IMR-90 (cell line): Measurements from ENCODE around the gene MGAT4D. TPM values are rescaled to one million over a fixed set of nuclear protein-coding genes. Genes with fewer than 3 reads are reported as not detected.

Source experiments
- ATAC-seq: fragments of 200-7000 bp; cut with Tn5 transposase; 2 replicates; pipeline ENCODE4 v1.9.1; 2020; ENCODE audit warnings: low read depth, mild to moderate bottlenecking, moderate library complexity
- BruUV-seq: library from RNA; stranded (reverse); fragments of 400-500 nt; replicated peaks from 2 replicates; lab custom pipeline; 2021; lab: Mats Ljungman, UMichigan
- CTCF ChIA-PET: fragments of 300-600 bp; formaldehyde crosslinking; extraction: SDS; loops from one replicate; lab custom pipeline; 2021; ENCODE audit warnings: antibody characterized with exemption; lab: Yijun Ruan, JAX
- POLR2A ChIA-PET: fragments of 300-600 bp; sonication (Branson Sonifier 250); formaldehyde crosslinking; loops from one replicate; lab custom pipeline; 2022; ENCODE audit warnings: antibody characterized with exemption; ENCODE audit not compliant: unreplicated experiment; lab: Charles Lee
- DNase-seq: peaks from one replicate; pipeline ENCODE4 v3.0.0; 2013
- H2AFZ ChIP-seq: replicated peaks from 2 replicates; pipeline ENCODE3; 2013; ENCODE audit warnings: low read length, mild to moderate bottlenecking; ENCODE audit not compliant: poor library complexity
- H2AK5ac ChIP-seq: 2 replicates; pipeline ENCODE4 v1.6.1; 2013; ENCODE audit warnings: low read depth, low read length, inconsistent platforms
- H2AK9ac ChIP-seq: replicated peaks from 2 replicates; pipeline ENCODE3; 2013; ENCODE audit warnings: mild to moderate bottlenecking, low read depth, low read length, moderate library complexity; ENCODE audit not compliant: poor library complexity
- H2BK120ac ChIP-seq: 2 replicates; pipeline ENCODE4 v1.6.1; 2013; ENCODE audit warnings: low read depth, low read length, inconsistent platforms
- H2BK15ac ChIP-seq: 3 replicates; pipeline ENCODE4 v1.6.1; 2013; ENCODE audit warnings: low read depth, low read length, inconsistent platforms
- H2BK20ac ChIP-seq: 2 replicates; pipeline ENCODE4 v1.6.1; 2013; ENCODE audit warnings: low read depth, mild to moderate bottlenecking, inconsistent platforms, low read length, moderate library complexity
- H2BK5ac ChIP-seq: 2 replicates; pipeline ENCODE4 v1.6.1; 2013; ENCODE audit warnings: mild to moderate bottlenecking, low read depth, low read length, inconsistent platforms; ENCODE audit not compliant: poor library complexity, severe bottlenecking
- H3K14ac ChIP-seq: replicated peaks from 2 replicates; pipeline ENCODE4 v1.6.1; 2013; ENCODE audit warnings: low read depth, low read length, inconsistent platforms
- H3K18ac ChIP-seq: 2 replicates; pipeline ENCODE4 v1.6.1; 2013; ENCODE audit warnings: low read depth, low read length, control low read depth
- H3K23ac ChIP-seq: 2 replicates; pipeline ENCODE4 v1.6.1; 2013; ENCODE audit warnings: low read depth, low read length, inconsistent platforms
- H3K27ac ChIP-seq: 2 replicates; pipeline ENCODE4 v1.5.1; 2013; ENCODE audit warnings: mild to moderate bottlenecking, control low read depth, low read length; ENCODE audit not compliant: insufficient read depth
- H3K27me3 ChIP-seq: 2 replicates; pipeline ENCODE4 v1.6.1; 2013; ENCODE audit warnings: low read length; ENCODE audit not compliant: control insufficient read depth, insufficient read depth
- H3K36me3 ChIP-seq: 2 replicates; pipeline ENCODE4 v1.6.1; 2013; ENCODE audit warnings: low read length, mixed read lengths; ENCODE audit not compliant: control insufficient read depth, insufficient read depth
- H3K4ac ChIP-seq: 2 replicates; pipeline ENCODE4 v1.6.1; 2013; ENCODE audit warnings: low read depth, low read length, inconsistent platforms
- H3K4me1 ChIP-seq: 2 replicates; pipeline ENCODE4 v1.6.1; 2013; ENCODE audit warnings: low read length, mixed read lengths; ENCODE audit not compliant: control insufficient read depth, insufficient read depth
- H3K4me2 ChIP-seq: 2 replicates; pipeline ENCODE4 v1.6.1; 2013; ENCODE audit warnings: low read depth, mild to moderate bottlenecking, control low read depth, low read length, moderate library complexity
- H3K4me3 ChIP-seq: 2 replicates; pipeline ENCODE4 v1.5.1; 2013; ENCODE audit warnings: low read depth, mild to moderate bottlenecking, control low read depth, low read length, moderate library complexity; ENCODE audit not compliant: insufficient read depth
- H3K56ac ChIP-seq: 2 replicates; pipeline ENCODE4 v1.6.1; 2013; ENCODE audit warnings: low read length, inconsistent platforms; ENCODE audit not compliant: insufficient read depth; ENCODE audit errors: extremely low read depth
- H3K79me1 ChIP-seq, 2 experiments: 2 replicates each; pipeline ENCODE4 v1.6.1; 2013; ENCODE audit warnings: low read length in 2 of 2, inconsistent platforms in 1 of 2, low read depth in 1 of 2
- H3K9ac ChIP-seq: 2 replicates; pipeline ENCODE4 v1.6.1; 2013; ENCODE audit warnings: low read depth, low read length, control low read depth
- H3K9me1 ChIP-seq: 2 replicates; pipeline ENCODE4 v1.6.1; 2013; ENCODE audit warnings: low read length, inconsistent platforms; ENCODE audit not compliant: insufficient read depth
- H3K9me3 ChIP-seq: 2 replicates; pipeline ENCODE4 v1.6.1; 2013; ENCODE audit warnings: low read length; ENCODE audit not compliant: control insufficient read depth, insufficient read depth
- H4K20me1 ChIP-seq: 2 replicates; pipeline ENCODE4 v1.6.1; 2013; ENCODE audit warnings: low read length, inconsistent platforms; ENCODE audit not compliant: insufficient read depth
- H4K5ac ChIP-seq: 2 replicates; pipeline ENCODE4 v1.6.1; 2013; ENCODE audit warnings: mild to moderate bottlenecking, low read depth, low read length, control low read depth
- H4K8ac ChIP-seq, 2 experiments: 2 replicates each; pipeline ENCODE4 v1.6.1; 2013; ENCODE audit warnings: low read depth in 2 of 2, low read length in 2 of 2, control low read depth in 1 of 2, inconsistent platforms in 1 of 2
- H4K91ac ChIP-seq: 2 replicates; pipeline ENCODE4 v1.6.1; 2013; ENCODE audit warnings: low read depth, low read length, inconsistent platforms; ENCODE audit not compliant: insufficient read depth
- BHLHE40 ChIP-seq: fragments of 150-350 bp; IDR thresholded peaks from 2 replicates; pipeline ENCODE4 v1.6.1; 2016; ENCODE audit warnings: mild to moderate bottlenecking, low read depth, low read length
- FOS ChIP-seq: fragments of 150-350 bp; IDR thresholded peaks from 2 replicates; pipeline ENCODE4 v1.6.1; 2016; ENCODE audit warnings: low read depth, low read length
- MAFK ChIP-seq: IDR thresholded peaks from 2 replicates; pipeline ENCODE4 v1.6.1; 2012; ENCODE audit warnings: low read depth, low read length, improper control_type of control experiment
- MAZ ChIP-seq: IDR thresholded peaks from 2 replicates; pipeline ENCODE4 v1.6.1; 2012; ENCODE audit warnings: low read depth, mild to moderate bottlenecking, low read length, improper control_type of control experiment, moderate library complexity, borderline replicate concordance
- RFX5 ChIP-seq: IDR thresholded peaks from 2 replicates; pipeline ENCODE4 v1.8.0; 2012; ENCODE audit warnings: low read depth, mild to moderate bottlenecking, low read length, moderate library complexity
- WGBS, 2 experiments: methylation state at CpG; one replicate each; pipeline versions ENCODE4 v1.1.5 to v1.1.7; 2013; ENCODE audit warnings: missing lambda C conversion rate in 2 of 2; ENCODE audit not compliant: insufficient read length in 1 of 2; ENCODE audit errors: extremely low coverage in 2 of 2; 5-methylcytosine and 5-hydroxymethylcytosine counted together
- dilution Hi-C: fragments of 300-500 bp; cut with HindIII; formaldehyde crosslinking; loops from one replicate; pipeline ENCODE4 v1.14.3; 2018; ENCODE audit warnings: low sequenced_read_pairs; ENCODE audit not compliant: unreplicated experiment
- in situ Hi-C: fragments of 300-500 bp; cut with MboI; formaldehyde crosslinking; loops from 3 replicates; pipeline ENCODE4 v1.14.3; 2019; ENCODE audit warnings: low sequenced_read_pairs, inconsistent platforms, mixed read lengths
- intact Hi-C: fragments of 100-400 bp; cut with micrococcal nuclease; formaldehyde crosslinking; loops from 2 replicates; pipeline ENCODE4 v1.10.0; 2022
- polyA plus RNA-seq, 3 experiments: library from polyadenylated mRNA; depleted of rRNA; stranded (reverse); fragments of >200 nt; gene quantifications; 2 replicates each; pipeline ENCODE4 v1.2.3, GENCODE V29; 2012; ENCODE audit warnings: low replicate concordance in 1 of 3
- total RNA-seq: library from RNA; depleted of rRNA; stranded (reverse); fragments of >200 nt; gene quantifications from 2 replicates; pipeline ENCODE4 v1.2.3, GENCODE V29; 2012

The MGAT4D gene
- total and polyA plus RNA-seq, 2 of the 4 experiments (the other 2 are of a cell fraction), result not detected

DNA sequence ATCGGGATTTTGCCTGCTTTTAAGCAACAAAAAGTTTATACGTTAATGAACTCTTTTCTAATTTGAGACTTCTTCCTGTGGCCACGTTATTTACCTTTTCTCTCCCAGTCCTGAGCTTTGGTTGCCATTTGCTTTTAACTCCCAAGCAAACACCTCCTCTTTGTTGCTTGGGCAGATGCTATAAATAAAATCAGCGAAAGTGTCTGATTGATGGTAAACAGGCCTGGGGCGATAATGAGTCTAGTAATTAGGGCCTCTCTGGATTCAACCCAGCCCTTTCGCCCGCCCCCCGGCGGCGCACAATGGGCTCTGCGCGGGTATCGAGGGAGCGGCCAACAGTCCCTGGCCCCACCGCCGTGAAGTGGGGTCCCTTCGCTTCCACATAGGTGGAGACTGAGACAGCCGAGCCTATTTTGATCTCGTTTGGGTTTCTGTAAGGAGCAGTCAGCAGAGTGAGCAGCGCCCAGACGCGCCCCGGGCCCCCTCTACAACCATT is 71.4 kb downstream of the MGAT4D start:
- no peak overlapping the region for H3K23ac ChIP-seq
- no peak overlapping the region for H4K8ac ChIP-seq
- H4K20me1 ChIP-seq, result no peaks in the 10 kb centered on the region
- H3K14ac ChIP-seq, result no peak overlapping the region
- no peaks in the 10 kb centered on the region for H3K36me3 ChIP-seq
- peak overlapping the region; percentile 97 for H3K4me2 ChIP-seq
- TF ChIP-seq BHLHE40 (no peak), RFX5 (no peak), FOS (no peak), MAFK (no peak), MAZ (no peak)
- no peak overlapping the region for H4K5ac ChIP-seq
- no peaks in the 10 kb centered on the region for H3K4me1 ChIP-seq
- H3K4ac ChIP-seq, result no peak overlapping the region
- no peak overlapping the region for H2AK9ac ChIP-seq
- ATAC-seq (no peak; the same call in 1 of the 2 replicates), DNase-seq (no peak)
- H3K9me3 ChIP-seq, result no peaks in the 10 kb centered on the region
- no peak overlapping the region for H2BK5ac ChIP-seq
- H2BK20ac ChIP-seq, result no peak overlapping the region
- peak overlapping the region; percentile 98 for H2AFZ ChIP-seq
- no peak overlapping the region for H3K18ac ChIP-seq
- H2BK120ac ChIP-seq, result no peak overlapping the region
- intact Hi-C loops, result loop anchor here (2.0 kb wide), 1 partner anchor 424 kb away; no protein-coding TSS in a partner anchor
- ChIA-PET POLR2A (no interaction called here), CTCF (interaction anchor here (1.8 kb wide), 1 partner anchor 22 kb away, joined by 6 read pairs; no protein-coding TSS in a partner anchor)
- H3K56ac ChIP-seq, result no peak overlapping the region
- H2BK15ac ChIP-seq, result no peak overlapping the region
- no peak overlapping the region for H3K9ac ChIP-seq
- 9% methylated on average over 11 of the region's 23 CpGs; no CpG with 5 or more reads in 1 of the 2 experiments for WGBS, 2 experiments
- peaks cover 11% of the 10 kb centered on the region for H3K27me3 ChIP-seq
- in situ Hi-C loops, result no loop called here
- no peaks in the 10 kb centered on the region for H3K9me1 ChIP-seq
- H2AK5ac ChIP-seq, result no peak overlapping the region
- H3K4me3 ChIP-seq, result peak overlapping the region; percentile 79
- no TSS peak for BruUV-seq
- dilution Hi-C loops, result no loop called here
- H3K27ac ChIP-seq, result no peak overlapping the region
- no peak overlapping the region for H4K91ac ChIP-seq
- no peaks in the 10 kb centered on the region for H3K79me1 ChIP-seq
